HG03378 (cell line): Measurements from ENCODE around the gene CYP1B1.

ENCODE experiments used
- ATAC-seq: cut with Tn5 transposase; IDR thresholded peaks from one replicate; pipeline ENCODE4 v1.9.1; 2021; ENCODE audit warnings: mild to moderate bottlenecking, moderate library complexity; ENCODE audit not compliant: unreplicated experiment

CYP1B1 gene

GRCh38 chr2:38076710-38077430 lies 919 bp upstream of the CYP1B1 start:
- ATAC-seq: no peak

DNA sequence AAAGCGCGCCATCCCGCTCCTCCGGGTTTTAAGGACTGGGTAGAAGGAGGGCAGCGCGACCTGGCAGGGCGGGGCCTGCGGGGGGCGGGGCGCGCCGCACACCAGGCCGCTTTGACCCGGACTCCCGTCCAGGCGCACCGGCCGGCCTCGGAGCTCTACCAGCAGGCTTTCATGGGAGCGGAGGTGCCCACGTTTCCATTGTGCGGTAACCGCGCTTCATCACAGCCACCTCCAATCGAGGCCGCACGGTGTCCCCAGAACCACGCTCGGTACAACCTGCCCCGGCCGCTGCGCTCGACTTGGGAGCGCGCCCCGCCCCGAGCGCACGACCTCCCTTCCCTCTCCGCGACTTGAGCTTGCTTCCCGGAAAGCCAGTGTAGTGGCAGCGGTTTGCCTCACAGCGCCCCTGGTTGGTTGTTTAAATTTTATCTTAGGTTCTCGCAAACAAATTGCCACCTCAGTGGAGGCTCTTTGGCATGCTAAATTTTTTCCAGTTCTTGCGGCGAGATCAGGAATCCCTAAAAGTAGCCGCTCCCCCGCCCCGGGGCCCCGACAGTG lies 280 bp upstream of the CYP1B1 start:
- no peak for ATAC-seq

DNA sequence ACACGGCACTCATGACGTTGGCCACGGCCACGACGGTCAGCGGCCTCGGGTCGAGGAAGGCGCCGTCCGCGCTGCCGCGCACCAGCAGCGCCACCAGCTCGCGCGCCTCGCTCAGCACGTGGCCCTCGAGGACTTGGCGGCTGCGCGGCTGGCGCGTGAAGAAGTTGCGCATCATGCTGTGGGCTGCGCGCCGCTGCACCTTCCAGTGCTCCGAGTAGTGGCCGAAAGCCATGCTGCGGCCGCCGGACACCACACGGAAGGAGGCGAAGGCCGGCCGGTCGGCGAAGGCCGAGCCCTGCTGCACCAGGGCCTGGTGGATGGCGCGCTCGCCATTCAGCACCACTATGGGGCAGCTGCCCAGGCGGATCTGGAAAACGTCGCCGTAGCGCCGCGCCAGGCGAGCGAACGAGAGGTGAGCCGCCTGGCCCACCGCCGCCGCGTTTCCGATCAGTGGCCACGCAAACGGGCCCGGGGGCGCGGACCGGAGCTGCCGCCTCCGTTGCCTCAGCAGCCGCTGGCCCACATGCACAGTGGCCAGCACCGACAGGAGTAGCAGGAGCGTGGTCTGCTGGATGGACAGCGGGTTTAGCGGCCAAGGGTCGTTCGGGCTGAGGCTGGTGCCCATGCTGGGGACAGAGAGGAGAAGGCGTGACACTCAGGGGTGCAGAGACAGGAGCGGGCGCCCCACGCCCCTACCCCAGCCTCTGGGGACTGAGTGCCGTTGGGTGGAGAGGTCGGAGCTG lies 1.0 kb downstream of the CYP1B1 start:
- ATAC-seq: no peak

- no peak for ATAC-seq
Observed at GRCh38 chr2:38074058-38074763, 1.7 kb downstream of the CYP1B1 start.

- ATAC-seq: no peak
Observed at GRCh38 chr2:38073211-38074057, 2.5 kb downstream of the CYP1B1 start.

GRCh38 chr2:38070438-38070837 lies 5.5 kb downstream of the CYP1B1 start:
- ATAC-seq: no peak

DNA sequence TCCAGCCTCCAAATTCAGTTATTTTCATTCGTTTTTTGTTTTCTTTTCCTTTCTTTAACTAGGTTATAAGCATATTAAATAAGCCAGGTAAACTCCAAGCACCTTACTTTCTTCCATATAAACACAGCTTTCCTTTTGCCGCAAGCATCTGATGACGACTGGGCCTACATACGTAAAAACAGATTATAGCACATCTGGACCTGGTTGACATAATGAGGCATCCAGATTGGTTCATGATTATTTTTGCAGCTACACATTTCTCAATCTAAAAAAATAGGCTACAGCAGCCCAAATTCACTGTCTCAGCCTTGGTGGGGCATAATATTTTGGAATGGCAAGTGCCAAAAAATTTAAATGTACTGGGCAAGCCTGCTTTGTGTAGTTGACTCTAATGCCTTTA lies 7.7 kb downstream of the CYP1B1 start:
- ATAC-seq: no peak

DNA sequence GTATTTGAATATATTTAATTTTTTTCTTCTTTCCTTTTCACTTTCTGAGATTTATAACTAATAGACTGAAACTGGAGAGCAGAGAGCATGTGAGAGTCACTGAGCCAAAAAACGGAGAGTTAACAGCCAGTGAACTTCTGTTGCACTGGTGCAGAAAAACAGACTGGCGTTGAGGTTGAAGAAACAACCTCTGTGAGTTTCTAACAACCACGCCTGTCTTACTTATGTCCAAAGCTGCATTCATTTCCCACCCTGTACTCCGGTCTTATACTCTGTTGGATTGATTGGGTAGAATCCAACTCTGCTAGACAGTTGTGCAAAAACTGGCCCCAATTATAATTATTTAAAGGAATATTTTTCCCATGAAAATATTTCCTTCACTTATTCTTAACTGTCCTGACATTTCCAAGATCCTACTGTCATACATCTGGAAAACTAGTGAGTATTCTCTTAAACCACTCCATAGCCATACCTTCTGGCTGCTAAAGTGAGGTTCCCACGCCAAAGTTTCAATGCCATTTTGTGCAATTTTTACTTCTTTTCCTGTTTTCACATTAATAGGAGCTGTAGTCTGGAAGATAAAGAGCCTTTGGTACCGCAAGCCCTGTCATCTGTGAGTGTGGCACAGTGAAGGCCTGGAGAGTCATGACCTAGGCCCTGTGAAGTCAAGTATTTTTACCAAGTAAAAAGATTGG lies 9.4 kb downstream of the CYP1B1 start:
- ATAC-seq: no peak

DNA sequence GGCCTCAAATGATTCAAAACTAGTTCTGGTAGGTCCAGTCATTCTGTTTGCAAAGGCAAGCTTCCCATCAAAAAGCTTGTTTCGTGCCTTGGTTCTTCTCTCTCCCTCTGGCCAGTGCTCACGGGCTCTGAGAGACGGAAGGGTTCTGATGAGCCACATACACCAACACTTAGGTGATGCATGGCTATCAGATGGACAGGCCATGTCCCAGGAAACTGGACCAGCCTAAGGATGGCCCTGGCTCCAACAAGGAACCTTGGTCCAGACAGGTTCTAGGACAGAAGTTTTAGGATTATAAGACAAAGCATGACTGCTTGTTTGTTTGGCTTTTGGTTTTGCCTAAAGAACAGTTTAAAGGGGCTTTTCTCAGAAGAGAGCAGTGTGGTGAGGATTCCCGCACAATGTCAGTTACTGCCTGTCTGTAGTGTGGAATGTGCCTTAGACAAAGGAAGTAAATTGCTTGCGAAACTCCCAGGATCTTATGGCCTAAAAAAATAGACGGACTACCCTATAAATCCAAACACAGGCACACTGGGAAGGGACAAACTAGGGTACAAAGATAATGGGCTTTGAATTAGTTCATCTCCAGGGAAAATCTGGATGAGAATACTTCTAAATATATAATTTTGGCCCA lies 10.3 kb downstream of the CYP1B1 start:
- no peak for ATAC-seq

- ATAC-seq: no peak
Observed at GRCh38 chr2:38064801-38065501, 11.0 kb downstream of the CYP1B1 start.

- no peak for ATAC-seq
Observed at GRCh38 chr2:38060236-38061018, 15.5 kb downstream of the CYP1B1 start.

- ATAC-seq: no peak
Observed at GRCh38 chr2:38057651-38058410, 18.1 kb downstream of the CYP1B1 start.

- ATAC-seq: no peak
Observed at GRCh38 chr2:38056216-38056615, 19.7 kb downstream of the CYP1B1 start.

GRCh38 chr2:38045811-38046210 lies 30.1 kb downstream of the CYP1B1 start:
- no peak for ATAC-seq

DNA sequence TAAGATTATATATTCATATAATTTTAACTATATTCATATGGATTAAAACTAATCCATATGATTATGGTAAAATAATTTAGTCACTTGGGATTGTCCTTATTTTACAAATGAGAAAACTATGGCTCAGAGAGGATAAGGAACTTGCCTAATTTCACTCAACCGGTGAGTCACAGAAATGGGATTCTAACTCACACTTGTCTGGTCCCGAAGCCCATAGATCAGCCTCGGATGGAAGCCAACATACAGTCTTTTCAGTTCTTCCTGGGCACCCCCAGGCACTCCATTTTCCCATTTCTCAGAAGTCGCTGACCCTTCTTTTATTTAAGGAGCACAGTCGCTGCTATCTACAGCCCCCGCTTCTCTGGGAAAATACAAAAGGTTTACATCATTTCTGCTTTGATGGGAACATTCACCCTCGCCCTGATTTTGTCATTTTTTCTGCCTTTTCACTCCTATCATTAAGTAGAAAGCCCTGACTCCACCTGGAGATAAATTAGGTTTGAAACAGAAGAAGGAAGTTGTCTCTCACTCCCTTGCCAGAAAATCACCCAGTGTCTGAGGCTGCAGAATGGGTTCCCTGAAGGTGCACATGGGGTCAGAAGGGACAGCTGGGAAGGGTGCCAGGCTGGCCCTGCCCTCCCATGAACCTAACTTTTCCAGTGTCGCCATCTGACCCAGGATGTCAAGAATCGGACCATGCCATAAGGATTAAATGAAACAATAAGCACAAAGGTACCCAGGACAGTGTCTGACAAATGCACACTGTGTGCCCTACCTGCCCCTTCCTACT lies 36.6 kb downstream of the CYP1B1 start:
- no peak for ATAC-seq

DNA sequence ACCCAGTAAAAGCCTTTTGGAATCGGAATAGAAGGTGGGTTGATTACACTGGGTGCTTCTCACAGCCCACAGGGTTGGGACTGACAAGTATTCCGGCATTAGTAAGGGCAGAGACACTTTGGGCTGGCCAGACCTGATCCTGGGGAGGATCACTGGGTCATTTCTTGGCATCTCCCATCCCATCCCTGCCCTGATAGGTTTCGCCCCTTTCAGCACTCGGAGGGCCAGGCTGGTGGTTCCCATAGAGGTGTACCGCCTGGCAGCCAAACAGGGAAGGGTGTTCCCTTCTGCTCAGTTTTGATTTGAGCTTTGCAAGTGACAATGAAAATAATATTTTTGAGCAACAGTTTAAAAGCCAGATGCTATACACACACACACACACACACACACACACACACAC lies 37.3 kb downstream of the CYP1B1 start:
- no peak for ATAC-seq
